RWPE2 (cell line): Measurements from ENCODE around the gene TRIM33.

Experiments
- ATAC-seq: fragments of 200-7000 bp; cut with Tn5 transposase; 3 replicates; pipeline ENCODE4 v1.9.1; 2021; ENCODE audit warnings: low read depth
- DNase-seq: peaks from one replicate; pipeline ENCODE4 v3.0.0-alpha.2; 2020; ENCODE audit warnings: low spot score
- H3K27ac ChIP-seq: fragments of 450-650 bp; 2 replicates; pipeline ENCODE4 v1.5.1; 2017; ENCODE audit warnings: mild to moderate bottlenecking; ENCODE audit not compliant: poor library complexity, severe bottlenecking
- H3K27me3 ChIP-seq: fragments of 250-450 bp; sonication (Bioruptor Pico); 2 replicates; pipeline ENCODE4 v1.5.1; 2021; ENCODE audit warnings: mild to moderate bottlenecking, moderate library complexity; ENCODE audit not compliant: insufficient read depth, poor library complexity, severe bottlenecking
- H3K36me3 ChIP-seq: fragments of 250-450 bp; sonication (Bioruptor Pico); 2 replicates; pipeline ENCODE4 v1.5.1; 2020; ENCODE audit warnings: low read depth, mild to moderate bottlenecking, moderate library complexity
- H3K4me1 ChIP-seq: fragments of 250-450 bp; sonication (Bioruptor Pico); 2 replicates; pipeline ENCODE4 v1.5.1; 2021; ENCODE audit warnings: mild to moderate bottlenecking, moderate library complexity; ENCODE audit not compliant: insufficient read depth, poor library complexity, severe bottlenecking
- H3K4me3 ChIP-seq: fragments of 250-450 bp; sonication (Bioruptor Pico); 2 replicates; pipeline ENCODE4 v1.5.1; 2021; ENCODE audit warnings: mild to moderate bottlenecking, moderate library complexity; ENCODE audit not compliant: severe bottlenecking
- H3K9me3 ChIP-seq: fragments of 250-450 bp; sonication (Bioruptor Pico); 2 replicates; pipeline ENCODE4 v1.5.1; 2021; ENCODE audit warnings: mild to moderate bottlenecking, moderate library complexity; ENCODE audit not compliant: severe bottlenecking
- CTCF ChIP-seq: fragments of 450-650 bp; IDR thresholded peaks from one replicate; pipeline ENCODE4 v1.5.1; 2017; ENCODE audit warnings: mild to moderate bottlenecking, moderate library complexity; ENCODE audit not compliant: poor library complexity, severe bottlenecking

Gene TRIM33

GRCh38 chr1:114545315-114545714 is 34.3 kb upstream of the TRIM33 start:
- no peaks in the 10 kb centered on the region for H3K27me3 ChIP-seq

GRCh38 chr1:114540821-114541220 is 29.8 kb upstream of the TRIM33 start:
- no peak for DNase-seq
- Histone ChIP-seq H3K27me3 (no peaks in the 10 kb centered on the region), H3K9me3 (no peaks in the 10 kb centered on the region), H3K36me3 (no peaks in the 10 kb centered on the region), H3K4me1 (no peaks in the 10 kb centered on the region), H3K27ac (no peak overlapping the region), H3K4me3 (no peak overlapping the region)
- TF ChIP-seq CTCF, result no peak
- no peak for ATAC-seq

More at GRCh38 chr1:114545315-114545714, 34.3 kb upstream of the TRIM33 start:
- no peak for TF ChIP-seq CTCF
- Histone ChIP-seq H3K9me3 (no peaks in the 10 kb centered on the region), H3K4me3 (no peak overlapping the region), H3K36me3 (no peaks in the 10 kb centered on the region), H3K4me1 (no peaks in the 10 kb centered on the region), H3K27ac (no peak overlapping the region)
- no peak for DNase-seq
- ATAC-seq, result no peak

DNA sequence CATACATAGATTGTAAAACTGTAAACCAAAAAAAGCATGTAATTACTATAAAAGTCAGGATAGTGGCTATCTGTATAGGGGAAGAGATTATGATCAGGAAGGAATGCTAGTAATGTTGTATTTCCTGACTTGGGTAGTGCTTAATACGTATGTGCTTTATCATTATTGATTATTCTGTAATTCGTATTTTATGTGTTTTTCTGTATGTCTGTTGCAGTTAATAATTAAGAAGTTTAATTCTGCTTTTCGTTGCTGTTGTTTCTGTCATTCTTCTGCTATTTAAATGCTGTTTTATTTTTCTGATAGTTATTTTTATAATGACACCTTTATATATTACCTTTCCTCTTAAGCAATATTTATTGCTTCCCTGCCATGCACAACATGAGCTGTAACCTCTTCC is 29.3 kb upstream of the TRIM33 start:
- no peaks in the 10 kb centered on the region for H3K36me3 ChIP-seq
- no peak overlapping the region for H3K27ac ChIP-seq
- no peaks in the 10 kb centered on the region for H3K9me3 ChIP-seq
- H3K4me1 ChIP-seq, result no peaks in the 10 kb centered on the region
- H3K4me3 ChIP-seq, result no peak overlapping the region
- no peak for DNase-seq
- TF ChIP-seq CTCF, result no peak
- no peak for ATAC-seq
- H3K27me3 ChIP-seq, result no peaks in the 10 kb centered on the region

DNA sequence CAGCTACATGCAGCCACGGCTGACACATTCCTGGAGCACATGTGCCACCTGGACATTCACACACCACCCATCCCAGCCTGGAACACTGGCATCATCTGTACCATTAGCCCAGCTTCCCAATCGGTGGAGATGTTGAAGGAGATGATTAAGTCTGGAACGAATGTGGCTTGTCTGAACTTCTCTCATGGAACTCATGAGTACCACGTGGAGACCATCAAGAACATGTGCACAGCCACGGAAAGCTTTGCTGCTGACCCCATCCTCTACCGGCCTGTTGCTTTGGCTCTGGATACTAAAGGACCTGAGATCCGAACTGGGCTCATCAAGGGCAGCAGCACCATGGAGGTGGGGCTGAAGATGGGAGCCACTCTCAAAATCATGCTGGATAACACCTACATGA is 25.0 kb upstream of the TRIM33 start:
- H3K36me3 ChIP-seq, result no peaks in the 10 kb centered on the region
- no peaks in the 10 kb centered on the region for H3K4me1 ChIP-seq
- H3K27ac ChIP-seq, result no peak overlapping the region
- DNase-seq, result no peak
- no peak overlapping the region for H3K4me3 ChIP-seq
- H3K9me3 ChIP-seq, result no peaks in the 10 kb centered on the region
- TF ChIP-seq CTCF, result no peak
- no peaks in the 10 kb centered on the region for H3K27me3 ChIP-seq
- ATAC-seq, result no peak

DNA sequence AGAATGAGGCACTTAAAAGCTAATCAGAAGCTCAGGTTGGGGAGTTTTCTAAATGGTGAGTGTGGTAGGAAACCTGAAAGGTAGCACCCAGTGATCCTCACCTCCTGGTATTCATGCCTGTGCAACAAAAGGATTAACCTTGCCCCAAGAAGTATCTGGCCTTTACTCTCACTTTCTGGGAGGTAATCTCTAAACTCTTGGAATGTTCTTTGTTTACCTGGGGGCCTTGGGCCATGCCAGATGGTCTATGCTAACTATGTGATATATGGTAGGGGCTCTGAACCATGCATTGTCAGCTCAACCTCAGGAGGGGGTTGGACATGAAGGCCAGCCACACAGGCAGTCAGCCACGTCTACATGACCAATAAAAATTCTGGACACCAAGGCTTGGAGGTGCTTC is 24.4 kb upstream of the TRIM33 start:
- ATAC-seq, result no peak
- H3K9me3 ChIP-seq, result no peaks in the 10 kb centered on the region
- no peak overlapping the region for H3K27ac ChIP-seq
- DNase-seq, result no peak
- H3K4me1 ChIP-seq, result no peaks in the 10 kb centered on the region
- no peaks in the 10 kb centered on the region for H3K27me3 ChIP-seq
- TF ChIP-seq CTCF, result no peak
- H3K36me3 ChIP-seq, result no peaks in the 10 kb centered on the region
- H3K4me3 ChIP-seq, result no peak overlapping the region
